Activated T-cell treated with anti-CD3 and anti-CD28 coated beads, Interleukin-2, amount 50 U/mL, for 24 hours (primary cell): Measurements from ENCODE around the gene RTP2.

Experiments used
- DNase-seq: peaks from one replicate; pipeline ENCODE4 v3.0.0-alpha.2; 2020
- H3K27ac Mint-ChIP-seq: 2 replicates; pipeline ENCODE4 v1.8.0; 2020; ENCODE audit warnings: mild to moderate bottlenecking, mixed read lengths
- H3K27me3 Mint-ChIP-seq: 2 replicates; pipeline ENCODE4 v1.8.0; 2020; ENCODE audit warnings: mixed read lengths
- H3K36me3 Mint-ChIP-seq: 2 replicates; pipeline ENCODE4 v1.8.0; 2020; ENCODE audit warnings: low read depth, mixed read lengths
- H3K4me1 Mint-ChIP-seq: 2 replicates; pipeline ENCODE4 v1.8.0; 2020; ENCODE audit warnings: low read depth, mixed read lengths
- H3K4me3 Mint-ChIP-seq: 2 replicates; pipeline ENCODE4 v1.8.0; 2020; ENCODE audit warnings: mild to moderate bottlenecking, moderate library complexity, mixed read lengths
- H3K9me3 Mint-ChIP-seq: 2 replicates; pipeline ENCODE4 v1.8.0; 2020; ENCODE audit warnings: mixed read lengths

The RTP2 gene

GRCh38 chr3:187729598-187729997 lies 27.2 kb upstream of the RTP2 start:
- no peak overlapping the region for H3K4me3 Mint-ChIP-seq
- no peak overlapping the region for H3K27ac Mint-ChIP-seq
- no peak for DNase-seq
- H3K36me3 Mint-ChIP-seq = peaks cover 98% of the 10 kb centered on the region
- no peaks in the 10 kb centered on the region for H3K4me1 Mint-ChIP-seq
- H3K27me3 Mint-ChIP-seq = no peaks in the 10 kb centered on the region
- H3K9me3 Mint-ChIP-seq = no peaks in the 10 kb centered on the region

DNA sequence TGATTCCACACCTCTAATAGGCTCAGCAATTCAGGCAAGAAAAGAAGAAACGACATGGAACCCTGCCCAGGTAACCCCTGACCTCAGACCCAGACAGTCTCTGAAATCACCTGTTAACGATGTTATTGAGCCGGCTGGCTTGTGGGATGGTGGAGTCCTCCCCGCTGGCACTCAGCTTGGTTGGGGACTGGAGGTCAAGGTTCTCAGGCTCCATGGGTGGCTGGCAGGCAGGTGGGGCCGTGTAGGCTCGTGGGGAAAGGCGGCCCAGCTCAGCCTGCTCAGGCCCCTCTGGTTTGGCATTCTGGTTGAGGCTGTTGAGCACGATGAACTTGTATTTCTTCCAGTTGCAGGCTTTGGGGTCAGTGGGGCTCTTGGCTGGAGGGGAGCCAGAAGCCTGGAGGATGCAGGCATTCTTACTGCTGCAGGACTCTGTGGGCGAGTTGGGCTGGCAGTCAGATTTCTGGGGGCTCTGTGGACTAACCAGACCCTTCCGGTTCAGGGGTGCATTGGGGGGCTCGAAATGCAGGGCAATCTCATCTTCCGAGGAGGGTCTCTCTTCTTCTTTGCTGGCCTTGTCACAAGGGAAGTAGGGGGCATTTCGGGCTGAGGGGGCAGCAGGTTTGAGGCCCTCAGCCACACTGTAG lies 26.7 kb upstream of the RTP2 start:
- H3K27ac Mint-ChIP-seq = no peak overlapping the region
- no peak overlapping the region for H3K4me3 Mint-ChIP-seq
- no peaks in the 10 kb centered on the region for H3K27me3 Mint-ChIP-seq
- no peaks in the 10 kb centered on the region for H3K4me1 Mint-ChIP-seq
- DNase-seq = no peak
- peaks cover 98% of the 10 kb centered on the region for H3K36me3 Mint-ChIP-seq
- H3K9me3 Mint-ChIP-seq = no peaks in the 10 kb centered on the region

DNA sequence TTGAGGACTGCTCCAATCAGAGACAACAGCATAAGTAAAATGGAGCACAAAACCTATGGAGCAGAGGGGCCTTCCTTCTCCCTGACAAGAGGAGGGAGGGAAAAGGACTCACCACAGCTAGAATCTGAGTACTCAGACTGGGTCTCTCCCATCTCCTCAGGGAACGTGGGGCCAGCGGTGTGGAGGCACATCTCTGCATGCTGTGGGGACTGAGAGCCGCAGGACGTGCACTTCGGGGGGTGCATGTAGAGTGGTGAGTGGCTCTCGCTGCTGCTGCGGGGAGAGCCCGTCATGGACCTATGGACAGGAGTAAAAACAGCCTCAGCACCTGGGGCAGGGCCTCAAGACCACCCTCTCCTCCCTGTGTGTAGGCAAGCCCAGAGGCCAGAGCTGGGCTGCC lies 25.9 kb upstream of the RTP2 start:
- H3K27ac Mint-ChIP-seq = no peak overlapping the region
- no peaks in the 10 kb centered on the region for H3K4me1 Mint-ChIP-seq
- H3K4me3 Mint-ChIP-seq = no peak overlapping the region
- H3K27me3 Mint-ChIP-seq = no peaks in the 10 kb centered on the region
- no peaks in the 10 kb centered on the region for H3K9me3 Mint-ChIP-seq
- H3K36me3 Mint-ChIP-seq = peaks cover 100% of the 10 kb centered on the region
- DNase-seq = no peak

DNA sequence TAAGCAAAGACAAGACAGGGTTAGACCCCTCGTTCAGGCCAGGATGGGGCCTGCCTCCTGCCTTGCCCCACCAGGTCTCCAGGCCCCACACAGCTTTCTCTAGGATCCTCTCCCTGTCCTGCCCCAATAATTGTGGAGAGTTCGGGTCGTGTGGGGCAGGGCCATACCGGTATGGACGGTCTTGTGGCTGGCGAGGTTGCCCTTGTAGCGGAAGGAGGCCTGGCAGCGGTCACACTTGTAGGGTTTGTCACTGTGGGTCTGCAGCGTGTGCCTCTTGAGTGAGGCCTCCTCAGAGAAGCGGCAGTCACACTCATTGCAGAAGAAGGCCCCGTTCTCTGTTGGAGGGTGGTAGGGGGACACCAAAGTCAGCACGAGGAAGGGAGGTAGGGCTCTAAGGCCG lies 24.2 kb upstream of the RTP2 start:
- no peak for DNase-seq
- peak overlapping the region; percentile 3 for H3K27ac Mint-ChIP-seq
- H3K4me1 Mint-ChIP-seq = no peaks in the 10 kb centered on the region
- H3K4me3 Mint-ChIP-seq = no peak overlapping the region
- peaks cover 98% of the 10 kb centered on the region for H3K36me3 Mint-ChIP-seq
- no peaks in the 10 kb centered on the region for H3K27me3 Mint-ChIP-seq
- no peaks in the 10 kb centered on the region for H3K9me3 Mint-ChIP-seq

GRCh38 chr3:187725653-187726370 lies 23.5 kb upstream of the RTP2 start:
- DNase-seq = no peak
- Mint-ChIP-seq H3K4me1 (no peaks in the 10 kb centered on the region), H3K36me3 (peaks cover 97% of the 10 kb centered on the region), H3K27me3 (no peaks in the 10 kb centered on the region), H3K4me3 (no peak overlapping the region), H3K9me3 (no peaks in the 10 kb centered on the region), H3K27ac (no peak overlapping the region)

DNA sequence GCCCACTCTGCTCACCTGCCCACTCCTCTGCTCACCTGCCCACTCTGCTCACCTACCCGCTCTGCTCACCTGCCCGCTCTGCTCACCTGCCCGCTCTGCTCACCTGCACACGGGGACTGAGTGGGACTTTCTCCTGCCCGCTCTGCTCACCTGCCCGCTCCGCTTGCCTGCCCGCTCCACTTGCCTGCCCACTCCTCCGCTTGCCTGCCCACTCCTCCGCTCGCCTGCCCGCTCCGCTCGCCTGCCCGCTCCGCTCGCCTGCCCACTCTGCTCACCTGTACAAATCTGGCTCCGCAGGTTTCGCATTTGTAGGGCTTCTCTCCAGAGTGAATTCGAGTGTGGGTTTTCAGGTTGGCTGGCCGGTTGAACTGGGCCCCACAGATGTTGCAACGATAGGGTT lies 22.9 kb upstream of the RTP2 start:
- Mint-ChIP-seq H3K4me3 (no peak overlapping the region), H3K4me1 (no peaks in the 10 kb centered on the region), H3K9me3 (no peaks in the 10 kb centered on the region), H3K36me3 (peaks cover 95% of the 10 kb centered on the region), H3K27ac (no peak overlapping the region), H3K27me3 (no peaks in the 10 kb centered on the region)
- no peak for DNase-seq

DNA sequence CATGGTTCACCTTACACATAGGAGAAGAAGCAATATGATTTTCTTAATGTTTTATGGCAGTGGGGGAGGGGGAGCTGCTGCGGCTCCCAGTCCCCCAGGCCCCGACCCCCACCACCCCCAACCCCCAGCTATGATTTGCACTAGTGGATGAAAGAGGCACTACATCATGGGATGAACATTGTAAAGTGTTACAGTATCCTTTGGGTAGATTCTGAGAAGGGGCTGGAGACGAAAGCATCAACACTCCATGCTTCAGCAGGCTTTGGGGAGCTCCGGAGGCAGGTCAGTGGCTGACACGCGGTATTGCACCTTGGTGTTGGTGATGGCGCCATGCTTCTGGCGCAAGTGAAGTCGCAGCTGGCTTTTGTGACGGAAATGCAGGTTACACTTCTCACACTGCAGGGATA lies 19.9 kb upstream of the RTP2 start:
- H3K4me3 Mint-ChIP-seq = no peak overlapping the region
- DNase-seq = no peak
- no peaks in the 10 kb centered on the region for H3K27me3 Mint-ChIP-seq
- H3K9me3 Mint-ChIP-seq = no peaks in the 10 kb centered on the region
- no peaks in the 10 kb centered on the region for H3K4me1 Mint-ChIP-seq
- peaks cover 66% of the 10 kb centered on the region for H3K36me3 Mint-ChIP-seq
- no peak overlapping the region for H3K27ac Mint-ChIP-seq

- H3K9me3 Mint-ChIP-seq = no peaks in the 10 kb centered on the region
- DNase-seq = no peak
- H3K4me1 Mint-ChIP-seq = no peaks in the 10 kb centered on the region
- no peak overlapping the region for H3K27ac Mint-ChIP-seq
- peaks cover 55% of the 10 kb centered on the region for H3K36me3 Mint-ChIP-seq
- H3K27me3 Mint-ChIP-seq = no peaks in the 10 kb centered on the region
- H3K4me3 Mint-ChIP-seq = no peak overlapping the region
Observed at GRCh38 chr3:187721055-187721454, 18.7 kb upstream of the RTP2 start.

DNA sequence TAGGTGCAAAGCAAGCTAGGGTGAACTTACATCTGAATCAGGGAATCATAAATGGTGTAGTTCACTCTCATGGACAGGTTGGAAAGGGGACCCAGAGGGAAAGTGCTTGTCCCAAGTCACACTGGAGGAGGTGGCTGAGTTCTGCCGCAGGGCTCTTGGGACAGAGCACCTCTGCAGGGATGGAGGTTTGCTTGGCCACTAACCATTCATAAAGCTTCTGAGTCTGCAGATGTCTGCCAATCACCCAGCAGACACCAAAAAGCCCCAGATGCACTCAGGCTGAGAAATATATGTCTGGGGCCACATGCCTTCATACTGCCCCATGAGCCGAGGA lies 17.9 kb upstream of the RTP2 start:
- peaks cover 47% of the 10 kb centered on the region for H3K36me3 Mint-ChIP-seq
- no peak for DNase-seq
- H3K4me3 Mint-ChIP-seq = no peak overlapping the region
- no peaks in the 10 kb centered on the region for H3K4me1 Mint-ChIP-seq
- no peaks in the 10 kb centered on the region for H3K9me3 Mint-ChIP-seq
- no peaks in the 10 kb centered on the region for H3K27me3 Mint-ChIP-seq
- H3K27ac Mint-ChIP-seq = no peak overlapping the region

- Mint-ChIP-seq H3K36me3 (peaks cover 42% of the 10 kb centered on the region), H3K4me3 (no peak overlapping the region), H3K27ac (no peak overlapping the region), H3K4me1 (no peaks in the 10 kb centered on the region), H3K9me3 (no peaks in the 10 kb centered on the region), H3K27me3 (no peaks in the 10 kb centered on the region)
- no peak for DNase-seq
Observed at GRCh38 chr3:187719628-187720336, 17.4 kb upstream of the RTP2 start.

DNA sequence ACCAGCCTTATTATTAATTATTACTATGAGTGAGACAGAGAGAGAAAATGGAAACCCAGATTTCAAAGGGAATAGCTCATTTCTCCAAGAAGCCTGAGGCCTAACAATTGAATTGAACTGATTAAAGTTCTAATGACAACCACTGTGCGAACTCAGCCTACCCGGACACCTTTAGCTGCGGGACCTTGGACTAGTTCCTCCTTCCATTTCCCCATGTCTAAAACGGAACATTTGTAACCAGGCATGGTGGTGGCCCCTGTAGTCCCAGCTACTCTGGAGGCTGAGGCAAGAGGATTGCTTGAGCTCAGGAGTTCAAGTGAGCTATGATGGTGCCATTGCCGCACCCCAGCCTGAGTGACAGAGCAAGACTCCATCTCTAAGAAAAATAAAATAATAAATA lies 16.4 kb upstream of the RTP2 start:
- peaks cover 8% of the 10 kb centered on the region for H3K4me1 Mint-ChIP-seq
- H3K36me3 Mint-ChIP-seq = peaks cover 32% of the 10 kb centered on the region
- no peak overlapping the region for H3K4me3 Mint-ChIP-seq

GRCh38 chr3:187717572-187717971 lies 15.2 kb upstream of the RTP2 start:
- peaks cover 20% of the 10 kb centered on the region for H3K36me3 Mint-ChIP-seq
- no peak overlapping the region for H3K4me3 Mint-ChIP-seq
- DNase-seq = no peak
- no peaks in the 10 kb centered on the region for H3K9me3 Mint-ChIP-seq
- no peak overlapping the region for H3K27ac Mint-ChIP-seq
- H3K4me1 Mint-ChIP-seq = peaks cover 14% of the 10 kb centered on the region
- no peaks in the 10 kb centered on the region for H3K27me3 Mint-ChIP-seq

More for the DNA sequence above, 16.4 kb upstream of the RTP2 start:
- DNase-seq = no peak
- Mint-ChIP-seq H3K27me3 (no peaks in the 10 kb centered on the region), H3K27ac (no peak overlapping the region), H3K9me3 (no peaks in the 10 kb centered on the region)

GRCh38 chr3:187714404-187714979 lies 12.1 kb upstream of the RTP2 start:
- Mint-ChIP-seq H3K9me3 (no peaks in the 10 kb centered on the region), H3K4me1 (peaks cover 14% of the 10 kb centered on the region), H3K4me3 (no peak overlapping the region), H3K27me3 (no peaks in the 10 kb centered on the region), H3K36me3 (no peaks in the 10 kb centered on the region), H3K27ac (no peak overlapping the region)
- peak; percentile 72 for DNase-seq

DNA sequence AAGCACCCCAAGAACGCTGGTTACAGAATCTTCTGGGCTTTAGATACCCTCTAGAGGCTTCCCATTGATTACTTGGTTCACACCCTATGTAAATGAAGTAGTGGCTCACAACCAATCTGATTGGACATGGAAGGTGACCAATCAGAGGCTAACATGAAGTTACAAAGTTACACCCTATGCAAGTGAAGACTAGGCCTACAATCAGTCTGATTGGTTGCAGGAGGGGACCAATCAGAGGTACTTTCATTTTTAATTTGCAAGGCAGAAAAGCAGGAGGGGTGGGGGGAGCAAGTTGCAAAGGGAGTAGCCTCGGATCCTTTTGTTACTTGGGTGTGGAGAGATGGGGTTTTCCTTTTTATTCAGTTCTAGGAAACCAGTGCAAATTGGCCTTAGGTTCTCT lies 11.1 kb upstream of the RTP2 start:
- no peak for DNase-seq
- H3K27me3 Mint-ChIP-seq = no peaks in the 10 kb centered on the region
- peaks cover 14% of the 10 kb centered on the region for H3K4me1 Mint-ChIP-seq
- H3K4me3 Mint-ChIP-seq = no peak overlapping the region
- no peak overlapping the region for H3K27ac Mint-ChIP-seq
- no peaks in the 10 kb centered on the region for H3K36me3 Mint-ChIP-seq
- no peaks in the 10 kb centered on the region for H3K9me3 Mint-ChIP-seq

GRCh38 chr3:187709155-187709554 lies 6.8 kb upstream of the RTP2 start:
- no peaks in the 10 kb centered on the region for H3K9me3 Mint-ChIP-seq
- DNase-seq = no peak
- no peak overlapping the region for H3K27ac Mint-ChIP-seq
- no peak overlapping the region for H3K4me3 Mint-ChIP-seq
- no peaks in the 10 kb centered on the region for H3K27me3 Mint-ChIP-seq
- no peaks in the 10 kb centered on the region for H3K36me3 Mint-ChIP-seq
- peaks cover 9% of the 10 kb centered on the region for H3K4me1 Mint-ChIP-seq
